Bronchial epithelial cell (primary cell): ENCODE results near the gene CDC42EP3. TPM values are rescaled to one million over a fixed set of nuclear protein-coding genes. Genes with fewer than 3 reads are reported as not detected.

Experiments used
- DNase-seq: peaks from one replicate; pipeline ENCODE4 v3.0.0-alpha.2; 2010; ENCODE audit warnings: low read depth
- FAIRE-seq: peaks from 2 replicates; lab custom pipeline; 2011; peaks lifted over from hg19 to GRCh38; lab: Jason Lieb, UNC
- H3K27me3 ChIP-seq: 2 replicates; pipeline ENCODE4 v1.5.1; 2011; ENCODE audit warnings: low read length; ENCODE audit not compliant: control insufficient read depth, insufficient read depth
- H3K36me3 ChIP-seq: 2 replicates; pipeline ENCODE4 v1.5.1; 2011; ENCODE audit warnings: low read length; ENCODE audit not compliant: control insufficient read depth, insufficient read depth
- H3K4me3 ChIP-seq: 2 replicates; pipeline ENCODE4 v1.5.1; 2011; ENCODE audit warnings: mild to moderate bottlenecking, low read depth, low read length, control low read depth
- total RNA-seq: library from RNA; depleted of rRNA; stranded (reverse); fragments of >200 nt; gene quantifications from 2 replicates; pipeline ENCODE4 v1.2.1, GENCODE V29; 2014
- TF ChIP-seq, protein P1 (sequence below): IDR thresholded peaks from 2 replicates; pipeline ENCODE4 v1.5.1; 2011; ENCODE audit warnings: mild to moderate bottlenecking, moderate library complexity, low read length, control low read depth, inconsistent platforms; ENCODE audit not compliant: insufficient read depth, severe bottlenecking

CDC42EP3 gene
- total RNA-seq, 1 donor from 2014 or later, result 10.5 TPM

DNA sequence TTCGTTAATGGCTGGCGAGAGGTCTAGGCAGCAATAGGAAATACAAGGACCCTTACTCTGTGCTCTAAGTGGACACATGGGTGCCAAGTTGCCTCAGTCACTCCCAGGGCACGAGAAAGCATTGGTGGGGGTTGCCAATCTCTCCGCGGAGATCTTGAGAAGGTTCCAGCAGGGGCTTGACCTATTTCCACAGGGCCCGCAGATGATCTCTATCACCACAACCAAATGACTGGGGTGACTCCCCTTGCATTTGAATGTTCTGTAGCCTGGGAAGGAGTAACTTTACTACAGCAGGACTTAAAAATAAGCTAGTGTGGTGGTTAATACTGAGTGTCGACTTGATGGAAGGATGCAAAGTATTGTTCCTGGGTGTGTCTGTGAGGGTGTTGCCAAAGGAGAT lies 8.1 kb downstream of the CDC42EP3 start:
- TF ChIP-seq, protein P1, sequence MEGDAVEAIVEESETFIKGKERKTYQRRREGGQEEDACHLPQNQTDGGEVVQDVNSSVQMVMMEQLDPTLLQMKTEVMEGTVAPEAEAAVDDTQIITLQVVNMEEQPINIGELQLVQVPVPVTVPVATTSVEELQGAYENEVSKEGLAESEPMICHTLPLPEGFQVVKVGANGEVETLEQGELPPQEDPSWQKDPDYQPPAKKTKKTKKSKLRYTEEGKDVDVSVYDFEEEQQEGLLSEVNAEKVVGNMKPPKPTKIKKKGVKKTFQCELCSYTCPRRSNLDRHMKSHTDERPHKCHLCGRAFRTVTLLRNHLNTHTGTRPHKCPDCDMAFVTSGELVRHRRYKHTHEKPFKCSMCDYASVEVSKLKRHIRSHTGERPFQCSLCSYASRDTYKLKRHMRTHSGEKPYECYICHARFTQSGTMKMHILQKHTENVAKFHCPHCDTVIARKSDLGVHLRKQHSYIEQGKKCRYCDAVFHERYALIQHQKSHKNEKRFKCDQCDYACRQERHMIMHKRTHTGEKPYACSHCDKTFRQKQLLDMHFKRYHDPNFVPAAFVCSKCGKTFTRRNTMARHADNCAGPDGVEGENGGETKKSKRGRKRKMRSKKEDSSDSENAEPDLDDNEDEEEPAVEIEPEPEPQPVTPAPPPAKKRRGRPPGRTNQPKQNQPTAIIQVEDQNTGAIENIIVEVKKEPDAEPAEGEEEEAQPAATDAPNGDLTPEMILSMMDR, result no peak
- DNase-seq, result no peak
- H3K27me3 ChIP-seq, result no peaks in the 10 kb centered on the region
- no peak overlapping the region for H3K4me3 ChIP-seq
- H3K36me3 ChIP-seq, result peaks cover 12% of the 10 kb centered on the region
- no peak for FAIRE-seq

DNA sequence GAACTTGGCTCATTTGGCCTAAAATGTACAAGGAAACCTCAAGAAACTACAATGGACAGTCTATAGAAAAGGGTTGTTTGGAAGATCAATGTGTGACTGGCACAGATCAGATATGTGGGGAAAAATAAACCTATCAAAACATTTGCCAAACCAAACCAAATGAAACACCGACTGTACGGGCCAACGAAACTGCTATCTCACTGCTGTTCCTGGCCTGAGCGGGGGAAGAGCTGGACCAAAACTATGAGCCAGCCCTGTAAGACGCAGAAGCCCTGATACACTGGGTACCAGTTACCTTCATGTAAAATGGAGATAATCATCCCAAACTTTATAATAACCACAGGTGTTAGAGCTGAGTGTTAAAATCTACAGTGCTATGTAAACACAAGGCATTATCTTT lies 11.7 kb downstream of the CDC42EP3 start:
- Histone ChIP-seq H3K36me3 (peaks cover 5% of the 10 kb centered on the region), H3K4me3 (no peak overlapping the region), H3K27me3 (no peaks in the 10 kb centered on the region)
- DNase-seq (no peak), FAIRE-seq (no peak)
- TF ChIP-seq, protein P1, result no peak

DNA sequence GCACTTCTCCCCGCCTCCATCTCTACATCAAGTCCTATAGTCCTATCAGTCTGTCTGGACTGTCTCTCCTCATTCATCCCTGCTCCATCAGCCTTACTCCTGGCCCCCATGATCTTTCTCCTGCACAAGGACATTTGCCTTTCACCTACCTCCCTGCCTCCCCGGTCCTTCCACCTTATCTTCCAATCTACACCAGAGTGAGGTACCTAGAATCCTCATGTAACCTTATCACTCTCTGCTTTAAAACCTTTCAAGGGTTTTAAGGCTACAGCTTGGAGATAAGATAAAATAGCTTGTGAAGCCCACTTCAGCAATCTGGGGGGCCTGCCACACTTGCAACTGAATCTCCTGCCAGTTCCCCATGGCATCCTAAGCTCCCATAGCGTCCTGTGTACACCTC lies 12.8 kb downstream of the CDC42EP3 start:
- TF ChIP-seq, protein P1, result no peak
- H3K27me3 ChIP-seq, result no peaks in the 10 kb centered on the region
- DNase-seq (no peak), FAIRE-seq (no peak)
- no peak overlapping the region for H3K4me3 ChIP-seq
- peaks cover 5% of the 10 kb centered on the region for H3K36me3 ChIP-seq

- H3K27me3 ChIP-seq, result no peaks in the 10 kb centered on the region
- no peaks in the 10 kb centered on the region for H3K36me3 ChIP-seq
- FAIRE-seq, result no peak
- TF ChIP-seq, protein P1, result no peak
- no peak for DNase-seq
- no peak overlapping the region for H3K4me3 ChIP-seq
These were observed 14.0 kb downstream of the CDC42EP3 start for GRCh38 chr2:37657471-37657870.

DNA sequence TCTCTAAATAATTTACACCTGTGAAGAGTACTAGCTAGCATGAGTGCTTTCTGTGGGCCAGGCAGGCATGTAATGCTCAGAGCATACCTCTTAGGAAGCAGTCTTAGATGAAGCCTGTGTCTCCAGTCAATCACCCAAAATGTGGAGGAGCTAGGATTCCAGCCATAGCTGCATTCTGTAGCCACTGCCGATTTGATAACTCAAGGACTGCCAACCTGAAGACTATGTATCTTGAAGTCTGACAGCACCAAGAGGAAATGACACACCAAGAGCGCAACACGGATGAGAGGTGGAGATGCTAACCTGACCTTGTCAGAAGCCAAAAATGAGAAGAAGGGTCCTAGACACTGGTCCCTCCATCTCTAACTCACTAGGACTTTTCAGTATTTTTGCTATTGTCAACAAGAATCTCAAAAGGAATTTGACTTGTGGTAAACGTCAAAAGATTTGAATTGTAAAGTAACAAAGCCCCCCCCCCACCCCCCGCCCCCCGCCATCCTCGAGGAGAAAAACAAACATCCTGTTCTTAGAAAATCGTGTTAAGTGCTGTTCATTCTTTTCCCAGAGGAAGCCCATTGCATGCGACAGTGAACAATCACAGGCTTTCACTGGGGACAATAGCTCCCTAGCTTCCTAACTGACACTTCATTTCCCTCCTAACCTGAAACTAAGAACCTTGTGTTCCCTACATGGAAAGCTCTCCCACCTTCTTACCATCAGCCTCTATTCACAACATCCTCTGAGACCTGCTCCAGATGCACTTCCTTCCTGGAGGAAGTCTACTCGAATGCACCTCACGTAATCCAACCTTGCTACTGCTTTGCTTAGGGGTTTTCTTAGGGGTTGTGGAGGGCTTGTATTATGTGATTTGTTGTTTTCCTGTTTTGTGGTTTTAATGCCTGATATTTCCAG lies 14.7 kb downstream of the CDC42EP3 start:
- H3K27me3 ChIP-seq, result no peaks in the 10 kb centered on the region
- FAIRE-seq (no peak), DNase-seq (peak; percentile 42)
- H3K4me3 ChIP-seq, result no peak overlapping the region
- H3K36me3 ChIP-seq, result no peaks in the 10 kb centered on the region
- TF ChIP-seq, protein P1, result no peak
